Measurements from ENCODE around the gene CDH5. TPM values are rescaled to one million over a fixed set of nuclear protein-coding genes. Genes with fewer than 3 reads are reported as not detected.
A peak's percentile ranks its signal among the peaks of the same experiment; 100 is the strongest.

Gene CDH5
- polyA plus RNA-seq, 1 experiment: not detected

- ChIA-PET CTCF (interaction anchor here (0.9 to 5.5 kb wide), 11 partner anchors 9 to 67 kb away, joined by 3 to 132 read pairs (median 5); no protein-coding TSS in a partner anchor), POLR2A (no interaction called here)
- Histone ChIP-seq H3K4me3 (ENCODE audit: low read depth, low read length) (no peak overlapping the region), H3K27me3 (ENCODE audit: control insufficient read depth, insufficient read depth, low read length) (peaks cover 18% of the 10 kb centered on the region), H3K36me3 (ENCODE audit: control insufficient read depth, insufficient read depth, low read length) (no peaks in the 10 kb centered on the region)
- peak; percentile 80 for TF ChIP-seq CTCF (IDR thresholded peaks at IDR 0.05; ENCODE audit: insufficient read depth, low read depth, low read length)
- DNase-seq (ENCODE audit: low read depth): no peak
Measured at GRCh38 chr16:66342294-66342900, 24.1 kb upstream of the CDH5 start.

- Histone ChIP-seq H3K4me3 (ENCODE audit: low read depth, low read length) (no peak overlapping the region), H3K27me3 (ENCODE audit: control insufficient read depth, insufficient read depth, low read length) (peaks cover 11% of the 10 kb centered on the region), H3K36me3 (ENCODE audit: control insufficient read depth, insufficient read depth, low read length) (no peaks in the 10 kb centered on the region)
- ChIA-PET POLR2A (no interaction called here), CTCF (interaction anchor here (0.7 to 5.5 kb wide), 21 partner anchors 8 to 707 kb away, joined by 3 to 132 read pairs (median 6); no protein-coding TSS in a partner anchor)
- no peak for DNase-seq (ENCODE audit: low read depth)
- peak; percentile 62 for TF ChIP-seq CTCF (IDR thresholded peaks at IDR 0.05; ENCODE audit: insufficient read depth, low read depth, low read length)
Measured at GRCh38 chr16:66344533-66345145, 21.9 kb upstream of the CDH5 start.

- DNase-seq (ENCODE audit: low read depth): no peak
- CTCF ChIA-PET: interaction anchor here (1.2 to 5.5 kb wide), 4 partner anchors 9 to 140 kb away, joined by 4 to 132 read pairs (median 18); no protein-coding TSS in a partner anchor
- H3K4me3 ChIP-seq (ENCODE audit: low read depth, low read length): no peak overlapping the region
- H3K27me3 ChIP-seq (ENCODE audit: control insufficient read depth, insufficient read depth, low read length): peaks cover 15% of the 10 kb centered on the region
- POLR2A ChIA-PET: no interaction called here
- no peaks in the 10 kb centered on the region for H3K36me3 ChIP-seq (ENCODE audit: control insufficient read depth, insufficient read depth, low read length)
- TF ChIP-seq CTCF (IDR thresholded peaks at IDR 0.05; ENCODE audit: insufficient read depth, low read depth, low read length): no peak
Measured at GRCh38 chr16:66346221-66346620, 20.3 kb upstream of the CDH5 start.

- no peak overlapping the region for H3K4me3 ChIP-seq (ENCODE audit: low read depth, low read length)
- H3K27me3 ChIP-seq (ENCODE audit: control insufficient read depth, insufficient read depth, low read length): peaks cover 16% of the 10 kb centered on the region
- no peak for TF ChIP-seq CTCF (IDR thresholded peaks at IDR 0.05; ENCODE audit: insufficient read depth, low read depth, low read length)
- DNase-seq (ENCODE audit: low read depth): no peak
- CTCF ChIA-PET: interaction anchor here (9.9 kb wide), 1 partner anchor 9 kb away, joined by 132 read pairs; no protein-coding TSS in a partner anchor
- POLR2A ChIA-PET: no interaction called here
- no peaks in the 10 kb centered on the region for H3K36me3 ChIP-seq (ENCODE audit: control insufficient read depth, insufficient read depth, low read length)
Measured at GRCh38 chr16:66352304-66352703, 14.2 kb upstream of the CDH5 start.

- ChIA-PET CTCF (interaction anchor here (9.9 kb wide), 1 partner anchor 9 kb away, joined by 132 read pairs; no protein-coding TSS in a partner anchor), POLR2A (no interaction called here)
- no peak for DNase-seq (ENCODE audit: low read depth)
- no peak for TF ChIP-seq CTCF (IDR thresholded peaks at IDR 0.05; ENCODE audit: insufficient read depth, low read depth, low read length)
- H3K27me3 ChIP-seq (ENCODE audit: control insufficient read depth, insufficient read depth, low read length): peaks cover 16% of the 10 kb centered on the region
- no peaks in the 10 kb centered on the region for H3K36me3 ChIP-seq (ENCODE audit: control insufficient read depth, insufficient read depth, low read length)
- H3K4me3 ChIP-seq (ENCODE audit: low read depth, low read length): no peak overlapping the region
Measured at GRCh38 chr16:66353055-66353454, 13.4 kb upstream of the CDH5 start.
